Breast epithelium (tissue), 3 donors: ENCODE data around the gene TBCCD1.

ENCODE experiments used
- CTCF ChIP-seq, 3 donors: fragments of 450-650 bp; IDR thresholded peaks; one replicate each; pipeline ENCODE4 v1.5.1; 2016 to 2017; ENCODE audit warnings: antibody characterized with exemption in 3 of 3, mild to moderate bottlenecking in 3 of 3, moderate library complexity in 3 of 3
- POLR2A ChIP-seq: fragments of 450-650 bp; IDR thresholded peaks from one replicate; pipeline ENCODE4 v1.6.1; 2016; ENCODE audit warnings: antibody characterized with exemption, mild to moderate bottlenecking, moderate library complexity
- POLR2AphosphoS5 ChIP-seq, 3 donors: sonication (generic); formaldehyde crosslinking; IDR thresholded peaks; one replicate each; pipeline ENCODE4 v1.6.1; 2017; ENCODE audit warnings: antibody characterized with exemption in 3 of 3

GRCh38 chr3:186592682-186593081 is 25.5 kb upstream of the TBCCD1 start:
- TF ChIP-seq POLR2AphosphoS5 (IDR thresholded peaks at IDR 0.05) (no peak), POLR2A (no peak), CTCF (IDR thresholded peaks at IDR 0.05) (no peak)
